Measurements from ENCODE around the gene C3orf22.

The C3orf22 gene

DNA sequence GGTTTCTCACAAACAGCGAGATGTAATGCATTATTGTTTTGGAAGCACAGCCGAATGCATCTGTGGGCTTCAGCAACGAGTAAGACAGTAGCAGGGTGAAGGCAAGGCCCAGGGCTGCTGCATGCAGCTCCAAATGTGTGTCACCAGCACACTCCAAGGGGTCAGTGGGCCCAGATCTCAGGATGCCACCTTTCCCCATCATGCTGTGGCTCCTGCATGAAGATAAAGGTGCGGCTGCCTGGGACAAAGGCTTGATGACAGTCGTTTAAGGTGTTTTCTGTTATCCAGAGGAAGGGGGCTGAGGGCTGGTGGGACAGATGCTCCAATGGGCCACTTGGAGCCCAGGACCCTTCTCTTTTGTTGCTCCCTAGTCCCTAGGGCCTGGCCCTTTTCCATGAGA lies 13.2 kb downstream of the C3orf22 start:
- no peaks in the 10 kb centered on the region for H3K9me3 ChIP-seq (ENCODE audit: insufficient read depth, low read length)

DNA sequence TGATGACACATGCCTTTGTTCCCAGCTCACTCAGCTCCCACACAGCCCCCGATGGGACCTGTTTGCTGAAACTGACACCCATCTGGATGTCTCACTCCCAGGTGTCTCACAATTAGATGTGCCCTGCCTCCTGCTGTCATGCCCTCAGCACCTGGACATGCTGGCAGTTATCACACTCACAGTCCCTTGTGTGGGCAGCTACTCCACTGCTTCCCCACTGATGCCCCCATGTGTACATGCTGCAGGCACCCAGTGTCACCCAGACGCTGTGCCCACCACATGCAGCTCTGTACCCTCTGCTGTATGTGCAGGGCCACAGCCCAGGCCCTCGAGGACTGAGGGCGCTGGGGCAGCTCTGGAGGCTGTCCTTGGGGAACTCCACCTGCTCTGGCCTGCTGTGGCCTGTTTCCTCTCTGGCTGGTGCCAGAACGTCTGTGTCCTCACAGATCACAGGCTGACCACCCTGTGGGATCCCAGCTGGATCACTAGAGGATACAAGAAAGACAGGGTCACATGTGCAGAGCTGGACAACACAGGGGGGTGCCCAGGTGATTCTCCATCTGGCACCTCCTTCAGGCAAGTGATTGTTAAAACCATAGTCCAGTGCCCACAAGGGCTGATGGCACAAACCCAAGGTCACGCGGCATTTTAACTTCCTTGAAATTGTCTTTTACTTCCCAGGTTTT lies 14.0 kb downstream of the C3orf22 start:
- Histone ChIP-seq H3K27ac (ENCODE audit: low read length) (no peak overlapping the region), H2AFZ (ENCODE audit: low read depth, low read length) (no peak overlapping the region), H3K9me3 (ENCODE audit: insufficient read depth, low read length) (no peaks in the 10 kb centered on the region), H3K9ac (ENCODE audit: low read length) (no peak overlapping the region), H3K4me1 (ENCODE audit: low read length) (no peaks in the 10 kb centered on the region), H3K4me3 (ENCODE audit: low read length) (no peak overlapping the region), H3K27me3 (ENCODE audit: low read depth, low read length) (peaks cover 11% of the 10 kb centered on the region; the same call in 1 of the 2 replicates), H3K36me3 (replicated peaks; ENCODE audit: low read depth, low read length) (no peaks in the 10 kb centered on the region), H4K20me1 (ENCODE audit: insufficient read depth, low read length) (no peaks in the 10 kb centered on the region), H3K79me2 (ENCODE audit: low read length) (no peaks in the 10 kb centered on the region), H3K4me2 (ENCODE audit: low read length) (no peak overlapping the region)
- TF ChIP-seq, protein P1, sequence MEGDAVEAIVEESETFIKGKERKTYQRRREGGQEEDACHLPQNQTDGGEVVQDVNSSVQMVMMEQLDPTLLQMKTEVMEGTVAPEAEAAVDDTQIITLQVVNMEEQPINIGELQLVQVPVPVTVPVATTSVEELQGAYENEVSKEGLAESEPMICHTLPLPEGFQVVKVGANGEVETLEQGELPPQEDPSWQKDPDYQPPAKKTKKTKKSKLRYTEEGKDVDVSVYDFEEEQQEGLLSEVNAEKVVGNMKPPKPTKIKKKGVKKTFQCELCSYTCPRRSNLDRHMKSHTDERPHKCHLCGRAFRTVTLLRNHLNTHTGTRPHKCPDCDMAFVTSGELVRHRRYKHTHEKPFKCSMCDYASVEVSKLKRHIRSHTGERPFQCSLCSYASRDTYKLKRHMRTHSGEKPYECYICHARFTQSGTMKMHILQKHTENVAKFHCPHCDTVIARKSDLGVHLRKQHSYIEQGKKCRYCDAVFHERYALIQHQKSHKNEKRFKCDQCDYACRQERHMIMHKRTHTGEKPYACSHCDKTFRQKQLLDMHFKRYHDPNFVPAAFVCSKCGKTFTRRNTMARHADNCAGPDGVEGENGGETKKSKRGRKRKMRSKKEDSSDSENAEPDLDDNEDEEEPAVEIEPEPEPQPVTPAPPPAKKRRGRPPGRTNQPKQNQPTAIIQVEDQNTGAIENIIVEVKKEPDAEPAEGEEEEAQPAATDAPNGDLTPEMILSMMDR (IDR thresholded peaks at IDR 0.05; ENCODE audit: low read depth, low read length) = no peak

More for the DNA sequence above, 13.2 kb downstream of the C3orf22 start:
- H3K79me2 ChIP-seq (ENCODE audit: low read length) = no peaks in the 10 kb centered on the region
- no peak overlapping the region for H3K9ac ChIP-seq (ENCODE audit: low read length)
- no peak for TF ChIP-seq EZH2phosphoT487 (IDR thresholded peaks at IDR 0.05; ENCODE audit: low read depth)
- TF ChIP-seq, protein P1 (IDR thresholded peaks at IDR 0.05; ENCODE audit: low read depth, low read length) = no peak
- H3K27ac ChIP-seq (ENCODE audit: low read length) = no peak overlapping the region
- no peak overlapping the region for H3K4me3 ChIP-seq (ENCODE audit: low read length)
- H2AFZ ChIP-seq (ENCODE audit: low read depth, low read length) = no peak overlapping the region
- H3K4me2 ChIP-seq (ENCODE audit: low read length) = no peak overlapping the region
- H4K20me1 ChIP-seq (ENCODE audit: insufficient read depth, low read length) = no peaks in the 10 kb centered on the region
- no peaks in the 10 kb centered on the region for H3K4me1 ChIP-seq (ENCODE audit: low read length)
- no peaks in the 10 kb centered on the region for H3K36me3 ChIP-seq (replicated peaks; ENCODE audit: low read depth, low read length)
- peaks cover 11% of the 10 kb centered on the region; the same call in 1 of the 2 replicates for H3K27me3 ChIP-seq (ENCODE audit: low read depth, low read length)

DNA sequence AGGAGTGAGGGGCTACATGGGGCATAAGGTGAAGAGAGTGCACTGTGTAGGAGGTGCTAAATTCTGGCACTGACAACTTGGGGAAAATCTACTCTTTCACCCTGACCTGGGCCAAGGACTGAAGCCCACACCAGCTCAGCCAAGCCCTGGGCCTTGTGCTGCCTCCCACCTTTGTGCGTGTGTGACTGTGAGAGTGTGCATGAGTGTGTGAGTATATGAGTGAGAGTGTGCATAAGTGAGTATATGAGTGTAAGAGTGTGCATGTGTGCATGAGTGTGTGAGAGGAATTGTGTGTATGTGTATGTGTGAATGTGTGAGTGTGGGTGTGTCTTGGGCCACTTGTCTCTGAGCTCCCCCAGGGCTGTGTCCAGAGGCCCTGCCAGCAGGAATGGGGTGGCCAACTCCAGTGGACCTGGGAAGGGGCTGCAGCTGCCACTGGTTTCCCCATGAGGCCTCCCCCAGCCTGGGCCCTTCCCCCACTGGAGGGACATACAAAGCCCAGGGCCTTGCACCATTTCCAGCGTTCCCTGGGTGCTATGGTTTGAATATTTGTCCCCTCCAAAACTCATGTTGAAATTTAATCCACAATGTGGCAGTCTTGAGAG lies 15.2 kb downstream of the C3orf22 start:
- no peak overlapping the region for H3K27ac ChIP-seq (ENCODE audit: low read length)
- no peak overlapping the region for H3K4me3 ChIP-seq (ENCODE audit: low read length)
- no peaks in the 10 kb centered on the region for H4K20me1 ChIP-seq (ENCODE audit: insufficient read depth, low read length)
- no peak overlapping the region for H3K9ac ChIP-seq (ENCODE audit: low read length)
- no peaks in the 10 kb centered on the region for H3K79me2 ChIP-seq (ENCODE audit: low read length)
- H3K4me1 ChIP-seq (ENCODE audit: low read length) = no peaks in the 10 kb centered on the region
- H3K4me2 ChIP-seq (ENCODE audit: low read length) = no peak overlapping the region
- no peak overlapping the region for H2AFZ ChIP-seq (ENCODE audit: low read depth, low read length)
- no peaks in the 10 kb centered on the region for H3K36me3 ChIP-seq (replicated peaks; ENCODE audit: low read depth, low read length)
- TF ChIP-seq EZH2phosphoT487 (IDR thresholded peaks at IDR 0.05; ENCODE audit: low read depth) = no peak
- TF ChIP-seq, protein P1 (IDR thresholded peaks at IDR 0.05; ENCODE audit: low read depth, low read length) = no peak
- peaks cover 11% of the 10 kb centered on the region; the same call in 1 of the 2 replicates for H3K27me3 ChIP-seq (ENCODE audit: low read depth, low read length)
- no peaks in the 10 kb centered on the region for H3K9me3 ChIP-seq (ENCODE audit: insufficient read depth, low read length)

DNA sequence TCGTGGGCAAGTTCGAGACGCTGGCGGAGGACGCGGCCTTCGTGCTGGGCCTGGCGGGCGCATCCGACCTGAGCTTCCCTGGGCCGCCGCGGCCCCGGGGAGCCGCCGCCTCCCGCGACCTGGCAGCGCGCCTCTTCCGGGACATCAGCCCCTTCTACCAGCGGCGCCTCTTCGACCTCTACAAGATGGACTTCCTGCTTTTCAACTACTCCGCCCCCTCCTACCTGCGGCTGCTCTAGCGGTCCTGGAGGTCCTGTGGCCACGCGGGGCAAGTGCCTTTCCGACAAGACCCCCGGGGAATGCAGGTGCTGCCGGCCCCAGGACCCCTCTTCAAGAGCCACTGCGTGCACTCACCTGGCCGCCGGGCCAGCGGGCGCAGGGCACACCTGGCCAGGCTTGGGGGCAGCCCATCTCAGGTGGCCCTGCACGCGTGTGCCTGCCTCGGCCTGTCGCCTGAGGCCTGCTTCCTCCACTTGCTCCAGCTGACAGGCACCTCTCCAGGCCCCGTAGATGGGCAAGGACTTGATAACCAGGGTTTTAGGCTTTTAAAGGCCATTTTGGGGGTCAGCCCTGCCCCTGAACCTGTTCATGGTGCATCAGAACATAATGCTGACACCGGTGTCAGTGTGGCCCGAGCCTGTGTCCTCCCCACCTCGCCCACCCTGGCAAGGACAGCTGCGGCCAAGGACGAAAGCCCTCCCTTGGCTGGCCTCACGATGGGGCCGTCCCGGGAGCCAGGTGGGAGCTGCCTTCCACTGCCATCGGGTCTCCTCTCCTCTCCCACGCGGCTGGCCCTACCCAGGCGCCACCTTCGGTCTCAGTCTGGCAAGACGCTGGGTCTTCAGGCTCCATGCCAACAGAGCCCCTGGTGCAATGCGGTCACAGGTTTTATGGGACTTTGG lies 16.1 kb downstream of the C3orf22 start:
- Histone ChIP-seq H3K9ac (ENCODE audit: low read length) (no peak overlapping the region), H3K79me2 (ENCODE audit: low read length) (no peaks in the 10 kb centered on the region), H3K36me3 (replicated peaks; ENCODE audit: low read depth, low read length) (no peaks in the 10 kb centered on the region), H4K20me1 (ENCODE audit: insufficient read depth, low read length) (no peaks in the 10 kb centered on the region), H3K27ac (ENCODE audit: low read length) (no peak overlapping the region), H2AFZ (ENCODE audit: low read depth, low read length) (no peak overlapping the region), H3K4me2 (ENCODE audit: low read length) (no peak overlapping the region), H3K4me1 (ENCODE audit: low read length) (no peaks in the 10 kb centered on the region), H3K27me3 (ENCODE audit: low read depth, low read length) (peaks cover 11% of the 10 kb centered on the region; the same call in 1 of the 2 replicates), H3K4me3 (ENCODE audit: low read length) (no peak overlapping the region), H3K9me3 (ENCODE audit: insufficient read depth, low read length) (no peaks in the 10 kb centered on the region)
- TF ChIP-seq, protein P1 (IDR thresholded peaks at IDR 0.05; ENCODE audit: low read depth, low read length) = no peak
- TF ChIP-seq EZH2phosphoT487 (IDR thresholded peaks at IDR 0.05; ENCODE audit: low read depth) = no peak
